GM23338 (cell line): ENCODE results near the gene ISOC2. TPM values are rescaled to one million over a fixed set of nuclear protein-coding genes. Genes with fewer than 3 reads are reported as not detected.

ENCODE experiments used
- ATAC-seq: fragments of 200-7000 bp; cut with Tn5 transposase; 3 replicates; pipeline ENCODE4 v1.9.1; 2020
- DNase-seq: peaks from one replicate; pipeline ENCODE4 v3.0.0-alpha.2; 2015; ENCODE audit warnings: low spot score
- H2AFZ ChIP-seq: fragments of 200-600 bp; sonication (generic); 2 replicates; pipeline ENCODE4 v1.8.0; 2016; ENCODE audit warnings: antibody characterized with exemption, mild to moderate bottlenecking, moderate library complexity
- H3F3A ChIP-seq: fragments of 200-600 bp; sonication (generic); replicated peaks from 2 replicates; pipeline ENCODE4 v1.8.0; 2017; ENCODE audit warnings: antibody characterized with exemption, mixed run types, low read depth
- H3K27ac ChIP-seq: fragments of 200-600 bp; sonication (generic); 2 replicates; pipeline ENCODE4 v1.6.1; 2016; ENCODE audit warnings: low read depth
- H3K27me3 ChIP-seq: fragments of 200-600 bp; sonication (generic); 2 replicates; pipeline ENCODE4 v1.8.0; 2016; ENCODE audit warnings: mild to moderate bottlenecking, mixed run types, moderate library complexity; ENCODE audit not compliant: insufficient read depth
- H3K36me3 ChIP-seq: fragments of 200-600 bp; sonication (generic); 2 replicates; pipeline ENCODE4 v1.8.0; 2016; ENCODE audit warnings: mild to moderate bottlenecking; ENCODE audit not compliant: insufficient read depth
- H3K4me1 ChIP-seq: fragments of 200-600 bp; sonication (generic); 2 replicates; pipeline ENCODE4 v1.8.0; 2016; ENCODE audit warnings: mild to moderate bottlenecking, moderate library complexity; ENCODE audit not compliant: insufficient read depth
- H3K4me2 ChIP-seq: fragments of 200-600 bp; sonication (generic); 2 replicates; pipeline ENCODE4 v1.7.1; 2017; ENCODE audit warnings: mixed run types
- H3K4me3 ChIP-seq: fragments of 200-600 bp; sonication (generic); 2 replicates; pipeline ENCODE4 v1.6.1; 2016; ENCODE audit warnings: mixed run types
- H3K79me2 ChIP-seq: fragments of 200-600 bp; sonication (generic); replicated peaks from 2 replicates; pipeline ENCODE4 v1.8.0; 2017; ENCODE audit warnings: mild to moderate bottlenecking; ENCODE audit not compliant: insufficient read depth
- H3K9me2 ChIP-seq: fragments of 200-600 bp; sonication (generic); 2 replicates; pipeline ENCODE4 v1.8.0; 2017; ENCODE audit not compliant: insufficient read depth
- H4K20me1 ChIP-seq: fragments of 200-600 bp; sonication (generic); replicated peaks from 2 replicates; pipeline ENCODE4 v1.8.0; 2017; ENCODE audit warnings: mild to moderate bottlenecking; ENCODE audit not compliant: insufficient read depth
- H3K27ac Mint-ChIP-seq: 2 replicates; pipeline ENCODE4 v1.8.0; 2020; ENCODE audit warnings: inconsistent platforms, mild to moderate bottlenecking, moderate library complexity, mixed read lengths
- H3K27me3 Mint-ChIP-seq: 3 replicates; pipeline ENCODE4 v1.8.0; 2022; ENCODE audit warnings: low read depth, mild to moderate bottlenecking, moderate library complexity, mixed read lengths, inconsistent platforms; ENCODE audit not compliant: insufficient read depth, poor library complexity
- H3K36me3 Mint-ChIP-seq: 3 replicates; pipeline ENCODE4 v1.8.0; 2021; ENCODE audit warnings: low read depth, mild to moderate bottlenecking, inconsistent platforms, moderate library complexity, mixed read lengths
- H3K4me1 Mint-ChIP-seq: 3 replicates; pipeline ENCODE4 v1.8.0; 2020; ENCODE audit warnings: mild to moderate bottlenecking, inconsistent platforms, mixed read lengths
- H3K4me3 Mint-ChIP-seq: 3 replicates; pipeline ENCODE4 v1.8.0; 2021; ENCODE audit warnings: moderate library complexity, mild to moderate bottlenecking, inconsistent platforms, mixed read lengths
- H3K9me3 Mint-ChIP-seq: 3 replicates; pipeline ENCODE4 v1.8.0; 2020; ENCODE audit warnings: moderate library complexity, mild to moderate bottlenecking, inconsistent platforms, mixed read lengths
- CREB1 ChIP-seq: fragments of 250-450 bp; sonication (Bioruptor Pico); IDR thresholded peaks from 2 replicates; pipeline ENCODE4 v1.5.0; 2020; ENCODE audit warnings: low read depth, mild to moderate bottlenecking, moderate library complexity
- CTCF ChIP-seq, 2 experiments: fragments of 200-600 bp in 1 of 2; sonication (generic) in 1 of 2; conservative IDR thresholded peaks; 2 replicates each; pipeline versions ENCODE4 v1.5.1 to v1.6.1; 2016 to 2017; ENCODE audit warnings: antibody characterized with exemption in 2 of 2, low read depth in 2 of 2, mild to moderate bottlenecking in 2 of 2, moderate library complexity in 1 of 2
- ETS1 ChIP-seq: IDR thresholded peaks from 2 replicates; pipeline ENCODE4 v1.6.1; 2016; ENCODE audit warnings: antibody characterized with exemption
- EZH2 ChIP-seq: fragments of 200-600 bp; sonication (generic); IDR thresholded peaks from one replicate; pipeline ENCODE4 v1.8.0; 2017; ENCODE audit warnings: antibody characterized with exemption, mild to moderate bottlenecking, low read depth; ENCODE audit not compliant: unreplicated experiment
- EZH2phosphoT487 ChIP-seq: fragments of 200-600 bp; sonication (generic); IDR thresholded peaks from one replicate; pipeline ENCODE4 v1.8.1; 2018; ENCODE audit warnings: antibody characterized with exemption; ENCODE audit not compliant: unreplicated experiment
- JUNB ChIP-seq: IDR thresholded peaks from one replicate; pipeline ENCODE4 v1.6.1; 2016; ENCODE audit warnings: antibody characterized with exemption; ENCODE audit not compliant: unreplicated experiment
- NANOG ChIP-seq: IDR thresholded peaks from 2 replicates; pipeline ENCODE4 v1.6.1; 2016; ENCODE audit warnings: antibody characterized with exemption, borderline replicate concordance
- POLR2AphosphoS5 ChIP-seq: IDR thresholded peaks from 2 replicates; pipeline ENCODE4 v1.6.1; 2016; ENCODE audit warnings: antibody characterized with exemption, low read depth
- REST ChIP-seq: IDR thresholded peaks from one replicate; pipeline ENCODE4 v1.6.1; 2018; ENCODE audit warnings: antibody characterized with exemption; ENCODE audit not compliant: unreplicated experiment
- STAT1 ChIP-seq: IDR thresholded peaks from one replicate; pipeline ENCODE4 v1.6.1; 2016; ENCODE audit warnings: antibody characterized with exemption; ENCODE audit not compliant: unreplicated experiment
- ZNF331 ChIP-seq: fragments of 250-450 bp; sonication (Bioruptor Pico); IDR thresholded peaks from 2 replicates; pipeline ENCODE4 v1.5.0; 2020; ENCODE audit warnings: low read depth, mild to moderate bottlenecking, moderate library complexity
- polyA plus RNA-seq: library from polyadenylated mRNA; unstranded; fragments of >200 nt; fragmentation: Nextera tagmentation; extraction: Ambion mirVana; gene quantifications from 2 replicates; pipeline ENCODE4 v1.2.1, GENCODE V29; 2016
- total RNA-seq: library from RNA; depleted of rRNA; stranded (reverse); fragments of >200 nt; shearing (Covaris generic); gene quantifications from 2 replicates; pipeline ENCODE4 v1.2.3, GENCODE V29; 2014

The ISOC2 gene
- total and polyA plus RNA-seq, 2 experiments from 2014 or later: 62.6 to 85.2 TPM

GRCh38 chr19:55454787-55455243 is 6.6 kb downstream of the ISOC2 start:
- peaks cover 15% of the 10 kb centered on the region for H3K36me3 Mint-ChIP-seq
- H2AFZ ChIP-seq: no peak overlapping the region
- peaks cover 13% of the 10 kb centered on the region; the same call in 1 of the 2 replicates for H3K79me2 ChIP-seq
- H3K4me1 ChIP-seq: peaks cover 8% of the 10 kb centered on the region; the same call in 1 of the 2 replicates
- no peaks in the 10 kb centered on the region for H3K9me2 ChIP-seq
- H3F3A ChIP-seq: no peaks in the 10 kb centered on the region
- H4K20me1 ChIP-seq: no peaks in the 10 kb centered on the region; the same call in 1 of the 2 replicates
- no peak overlapping the region for H3K27ac Mint-ChIP-seq
- H3K27me3 Mint-ChIP-seq: peaks cover 31% of the 10 kb centered on the region
- H3K4me3 Mint-ChIP-seq: no peak overlapping the region
- peaks cover 14% of the 10 kb centered on the region for H3K4me1 Mint-ChIP-seq
- DNase-seq: peak; percentile 85
- H3K9me3 Mint-ChIP-seq: no peaks in the 10 kb centered on the region
- H3K27ac ChIP-seq: no peak overlapping the region
- peaks cover 26% of the 10 kb centered on the region for H3K27me3 ChIP-seq
- no peak overlapping the region for H3K4me2 ChIP-seq
- peak; percentile 12 for ATAC-seq
- no peak for TF ChIP-seq ZNF331 (CRISPR knock-in tag)
- peak; percentile 79 to 85 for TF ChIP-seq CTCF (conservative IDR thresholded peaks at IDR 0.05; ENCODE audit: low read depth in 2 of 2)
- no peak overlapping the region for H3K4me3 ChIP-seq
- H3K36me3 ChIP-seq: no peaks in the 10 kb centered on the region

GRCh38 chr19:55453511-55454260 is 7.8 kb downstream of the ISOC2 start:
- Histone ChIP-seq H3K9me2 (no peaks in the 10 kb centered on the region), H3K27me3 (peaks cover 36% of the 10 kb centered on the region), H3F3A (no peaks in the 10 kb centered on the region), H3K27ac (no peak overlapping the region), H3K4me2 (no peak overlapping the region), H4K20me1 (no peaks in the 10 kb centered on the region; the same call in 1 of the 2 replicates), H3K79me2 (peaks cover 2% of the 10 kb centered on the region; the same call in 1 of the 2 replicates), H3K4me3 (no peak overlapping the region), H3K4me1 (peaks cover 8% of the 10 kb centered on the region; the same call in 1 of the 2 replicates), H3K36me3 (no peaks in the 10 kb centered on the region), H2AFZ (no peak overlapping the region)
- ATAC-seq: no peak
- no peak for DNase-seq
- Mint-ChIP-seq H3K4me3 (peak overlapping the region; percentile 77; the same call in 1 of the 3 replicates), H3K27me3 (peaks cover 31% of the 10 kb centered on the region), H3K36me3 (peaks cover 15% of the 10 kb centered on the region), H3K4me1 (peaks cover 11% of the 10 kb centered on the region), H3K27ac (no peak overlapping the region), H3K9me3 (no peaks in the 10 kb centered on the region)
- TF ChIP-seq POLR2AphosphoS5: no peak
- no peak for TF ChIP-seq EZH2phosphoT487
- no peak for TF ChIP-seq ZNF331 (CRISPR knock-in tag)
- no peak for TF ChIP-seq CREB1 (CRISPR knock-in tag)
- TF ChIP-seq ETS1: no peak
- TF ChIP-seq JUNB: no peak
- no peak for TF ChIP-seq REST
- TF ChIP-seq EZH2: no peak
- TF ChIP-seq CTCF (conservative IDR thresholded peaks at IDR 0.05; ENCODE audit: low read depth in 2 of 2): no peak
- TF ChIP-seq NANOG: no peak
- no peak for TF ChIP-seq STAT1
